ENCODE measurements around the gene MOGAT3. TPM values are rescaled to one million over a fixed set of nuclear protein-coding genes. Genes with fewer than 3 reads are reported as not detected.
A peak's percentile ranks its signal among the peaks of the same experiment; 100 is the strongest.

The MOGAT3 gene
- total and polyA plus RNA-seq, 2 experiments from 2014 or later, result 0.44 TPM; not detected in 1

DNA sequence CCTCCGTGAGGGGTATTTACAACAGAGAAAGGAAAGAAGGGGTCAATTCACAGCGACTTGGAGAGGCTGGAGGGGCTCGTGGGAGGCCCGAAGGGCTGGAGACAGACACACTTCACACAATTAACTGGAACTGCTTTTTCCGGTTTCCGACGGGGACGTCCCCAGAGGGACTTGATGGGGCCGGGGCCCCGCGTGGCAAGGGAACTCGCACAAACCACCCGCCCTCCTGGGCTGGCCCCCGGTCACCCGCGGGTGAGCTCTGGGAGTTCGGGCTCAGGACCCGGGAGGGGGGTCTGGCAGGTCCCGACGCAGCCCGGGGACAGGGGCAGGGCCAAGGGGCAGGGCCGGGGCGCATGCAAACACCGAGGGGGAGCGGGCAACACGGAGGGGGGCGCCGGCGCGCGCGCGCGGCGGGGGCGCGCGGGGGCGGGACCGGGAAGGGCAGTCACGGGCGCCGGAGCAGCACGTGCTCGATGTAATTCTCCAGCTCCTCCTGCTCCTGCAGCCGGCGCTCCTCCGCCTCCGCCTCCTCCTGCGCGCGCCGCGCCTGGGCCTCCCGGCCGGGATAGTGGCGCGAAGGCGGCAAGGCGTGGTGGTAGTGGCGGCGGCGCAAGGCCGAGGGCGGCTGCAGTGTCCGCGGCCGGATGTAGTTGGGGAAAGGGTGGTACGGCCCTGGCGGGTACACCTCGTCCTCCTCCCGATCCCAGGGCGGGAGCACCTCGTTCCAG is 38.1 kb downstream of the MOGAT3 start:
- Histone ChIP-seq H3K79me2 (replicated peaks; ENCODE audit: insufficient read depth) (no peaks in the 10 kb centered on the region), H3K4me1 (ENCODE audit: insufficient read depth) (peaks cover 49% of the 10 kb centered on the region), H3K4me2 (peak overlapping the region; percentile 91), H3K4me3 (peak overlapping the region; percentile 72), H3K36me3 (ENCODE audit: insufficient read depth) (no peaks in the 10 kb centered on the region), H3K9me2 (ENCODE audit: insufficient read depth) (no peaks in the 10 kb centered on the region), H4K20me1 (replicated peaks; ENCODE audit: insufficient read depth) (peaks cover 6% of the 10 kb centered on the region; the same call in 1 of the 2 replicates), H3F3A (replicated peaks; ENCODE audit: low read depth) (peaks cover 24% of the 10 kb centered on the region), H2AFZ (peak overlapping the region; percentile 40; the same call in 1 of the 2 replicates), H3K27me3 (ENCODE audit: insufficient read depth) (peaks cover 58% of the 10 kb centered on the region), H3K27ac (ENCODE audit: low read depth) (0 out of 2 replicates have a peak overlapping the region, but pooled peaks have one; percentile 26)
- Mint-ChIP-seq H3K27ac (no peak overlapping the region), H3K9me3 (no peaks in the 10 kb centered on the region; the same call in 1 of the 3 replicates), H3K4me3 (peak overlapping the region; percentile 81), H3K27me3 (ENCODE audit: insufficient read depth, low read depth, poor library complexity) (peaks cover 53% of the 10 kb centered on the region), H3K36me3 (ENCODE audit: low read depth) (peaks cover 11% of the 10 kb centered on the region), H3K4me1 (peaks cover 53% of the 10 kb centered on the region)
- TF ChIP-seq EZH2phosphoT487 (IDR thresholded peaks at IDR 0.05; ENCODE audit: unreplicated experiment) (no peak), POLR2AphosphoS5 (IDR thresholded peaks at IDR 0.05; ENCODE audit: low read depth) (peak; percentile 1)
- DNase-seq (ENCODE audit: low spot score) (peak; percentile 84), ATAC-seq (peak; percentile 11)

GRCh38 chr7:101161692-101162471 is 39.0 kb downstream of the MOGAT3 start:
- Histone ChIP-seq H3K79me2 (replicated peaks; ENCODE audit: insufficient read depth) (no peaks in the 10 kb centered on the region), H3K27ac (ENCODE audit: low read depth) (0 out of 2 replicates have a peak overlapping the region, but pooled peaks have one; percentile 26), H3K27me3 (ENCODE audit: insufficient read depth) (peaks cover 50% of the 10 kb centered on the region), H4K20me1 (replicated peaks; ENCODE audit: insufficient read depth) (peaks cover 6% of the 10 kb centered on the region; the same call in 1 of the 2 replicates), H3K36me3 (ENCODE audit: insufficient read depth) (no peaks in the 10 kb centered on the region), H2AFZ (peak overlapping the region; percentile 40; the same call in 1 of the 2 replicates), H3K4me2 (peak overlapping the region; percentile 91), H3K9me2 (ENCODE audit: insufficient read depth) (no peaks in the 10 kb centered on the region), H3F3A (replicated peaks; ENCODE audit: low read depth) (peaks cover 26% of the 10 kb centered on the region), H3K4me1 (ENCODE audit: insufficient read depth) (peaks cover 48% of the 10 kb centered on the region), H3K4me3 (peak overlapping the region; percentile 72)
- Mint-ChIP-seq H3K27ac (no peak overlapping the region), H3K4me1 (peaks cover 53% of the 10 kb centered on the region), H3K27me3 (ENCODE audit: insufficient read depth, low read depth, poor library complexity) (peaks cover 46% of the 10 kb centered on the region), H3K9me3 (no peaks in the 10 kb centered on the region; the same call in 1 of the 3 replicates), H3K4me3 (peak overlapping the region; percentile 81), H3K36me3 (ENCODE audit: low read depth) (peaks cover 17% of the 10 kb centered on the region)
- ATAC-seq (no peak), DNase-seq (ENCODE audit: low spot score) (peak; percentile 55)
- no peak for TF ChIP-seq ZNF462 (CRISPR knock-in tag; IDR thresholded peaks at IDR 0.05)
- TF ChIP-seq STAT1 (IDR thresholded peaks at IDR 0.05; ENCODE audit: unreplicated experiment), result no peak
- no peak for TF ChIP-seq POLR2AphosphoS5 (IDR thresholded peaks at IDR 0.05; ENCODE audit: low read depth)
- TF ChIP-seq ZNF114 (CRISPR knock-in tag; IDR thresholded peaks at IDR 0.05), result no peak
- TF ChIP-seq, protein P1, sequence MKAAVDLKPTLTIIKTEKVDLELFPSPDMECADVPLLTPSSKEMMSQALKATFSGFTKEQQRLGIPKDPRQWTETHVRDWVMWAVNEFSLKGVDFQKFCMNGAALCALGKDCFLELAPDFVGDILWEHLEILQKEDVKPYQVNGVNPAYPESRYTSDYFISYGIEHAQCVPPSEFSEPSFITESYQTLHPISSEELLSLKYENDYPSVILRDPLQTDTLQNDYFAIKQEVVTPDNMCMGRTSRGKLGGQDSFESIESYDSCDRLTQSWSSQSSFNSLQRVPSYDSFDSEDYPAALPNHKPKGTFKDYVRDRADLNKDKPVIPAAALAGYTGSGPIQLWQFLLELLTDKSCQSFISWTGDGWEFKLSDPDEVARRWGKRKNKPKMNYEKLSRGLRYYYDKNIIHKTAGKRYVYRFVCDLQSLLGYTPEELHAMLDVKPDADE (IDR thresholded peaks at IDR 0.05), result no peak
- no peak for TF ChIP-seq EZH2phosphoT487 (IDR thresholded peaks at IDR 0.05; ENCODE audit: unreplicated experiment)
- TF ChIP-seq REST (IDR thresholded peaks at IDR 0.05; ENCODE audit: unreplicated experiment), result no peak
